Activated effector memory CD4-positive, alpha-beta T cell treated with Interleukin-2 at 50 U/mL for 16 hours (primary cell): ENCODE measurements around the gene UMODL1.
A peak's percentile ranks its signal among the peaks of the same experiment; 100 is the strongest.

Experiments used
- DNase-seq: peaks from one replicate; pipeline ENCODE4 v3.0.0-alpha.2; 2020

UMODL1 gene

DNA sequence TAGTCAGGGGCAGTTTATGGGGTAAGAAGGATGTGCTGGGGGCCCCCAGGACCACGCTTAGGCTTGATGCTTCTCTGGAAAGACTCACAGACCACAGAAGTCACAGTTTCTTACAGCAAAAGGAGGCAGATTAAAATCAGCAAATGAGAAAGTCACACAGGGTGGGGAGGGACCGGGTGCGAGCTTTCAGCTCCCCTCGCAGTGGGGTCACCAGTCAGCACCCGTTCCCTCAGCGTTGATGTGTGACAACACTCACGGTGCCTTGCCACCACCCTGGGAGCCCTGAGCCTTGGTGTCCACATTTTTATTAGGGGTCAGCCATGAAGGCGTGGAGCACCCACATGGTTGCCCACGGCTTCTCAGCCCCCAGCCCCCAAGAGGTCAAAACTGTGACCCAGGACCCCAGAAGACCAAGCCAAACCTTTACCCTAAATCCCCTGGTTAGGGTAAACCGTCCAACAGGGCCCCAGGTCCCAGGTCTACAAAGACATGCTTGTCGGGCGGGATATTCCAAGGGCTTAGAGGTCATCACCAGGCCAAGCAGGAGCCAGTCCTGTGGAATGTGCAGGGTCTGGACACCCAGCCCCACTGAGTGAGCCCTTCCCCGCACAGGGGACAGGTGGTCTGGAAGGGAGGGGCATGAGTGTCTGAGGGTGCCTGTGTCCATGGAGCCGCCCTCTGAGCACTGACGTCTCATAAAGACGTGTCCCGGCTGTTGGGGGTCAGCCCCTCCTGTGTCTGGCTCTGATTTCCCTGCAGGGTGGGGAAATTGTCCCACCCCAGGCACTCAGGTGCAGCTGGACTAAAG, 83.3 kb downstream of the UMODL1 start:
- DNase-seq: no peak

DNA sequence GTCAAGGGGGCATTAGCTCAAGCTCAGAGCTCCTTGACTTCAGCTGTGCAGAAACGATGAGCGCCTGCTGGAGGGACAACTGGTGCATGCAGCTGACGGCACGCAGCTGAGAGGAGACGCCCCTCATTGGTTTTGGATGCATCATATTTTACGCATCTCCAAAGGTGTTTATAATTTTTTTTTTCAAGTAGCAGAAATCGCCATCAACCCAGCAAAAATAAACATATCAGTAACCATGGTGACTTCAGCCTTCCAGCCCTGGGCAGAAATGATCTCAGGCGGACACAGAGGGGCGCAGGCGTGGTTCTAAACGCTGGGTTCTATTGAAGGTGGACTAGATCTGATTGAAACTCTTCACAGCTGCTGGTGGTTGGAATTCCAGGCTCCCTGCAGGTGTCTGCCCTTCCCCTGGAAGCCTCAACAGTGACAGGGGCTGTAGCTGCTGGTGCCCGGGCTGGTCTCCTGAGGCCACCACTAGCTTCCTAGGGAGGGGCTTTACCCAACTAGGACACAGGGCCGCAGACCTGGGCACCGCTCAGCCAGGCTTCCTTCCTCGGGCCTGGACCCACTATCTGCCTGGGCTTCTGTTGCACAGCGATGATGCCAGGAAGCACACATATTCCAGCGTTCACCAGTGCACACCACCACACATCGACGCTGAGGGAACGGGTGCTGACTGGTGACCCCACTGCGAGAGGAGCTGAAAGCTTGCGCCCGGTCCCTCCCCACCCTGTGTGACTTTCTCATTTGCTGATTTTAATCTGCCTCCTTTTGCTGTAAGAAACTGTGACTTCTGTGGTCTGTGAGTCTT, 84.1 kb downstream of the UMODL1 start:
- no peak for DNase-seq

DNA sequence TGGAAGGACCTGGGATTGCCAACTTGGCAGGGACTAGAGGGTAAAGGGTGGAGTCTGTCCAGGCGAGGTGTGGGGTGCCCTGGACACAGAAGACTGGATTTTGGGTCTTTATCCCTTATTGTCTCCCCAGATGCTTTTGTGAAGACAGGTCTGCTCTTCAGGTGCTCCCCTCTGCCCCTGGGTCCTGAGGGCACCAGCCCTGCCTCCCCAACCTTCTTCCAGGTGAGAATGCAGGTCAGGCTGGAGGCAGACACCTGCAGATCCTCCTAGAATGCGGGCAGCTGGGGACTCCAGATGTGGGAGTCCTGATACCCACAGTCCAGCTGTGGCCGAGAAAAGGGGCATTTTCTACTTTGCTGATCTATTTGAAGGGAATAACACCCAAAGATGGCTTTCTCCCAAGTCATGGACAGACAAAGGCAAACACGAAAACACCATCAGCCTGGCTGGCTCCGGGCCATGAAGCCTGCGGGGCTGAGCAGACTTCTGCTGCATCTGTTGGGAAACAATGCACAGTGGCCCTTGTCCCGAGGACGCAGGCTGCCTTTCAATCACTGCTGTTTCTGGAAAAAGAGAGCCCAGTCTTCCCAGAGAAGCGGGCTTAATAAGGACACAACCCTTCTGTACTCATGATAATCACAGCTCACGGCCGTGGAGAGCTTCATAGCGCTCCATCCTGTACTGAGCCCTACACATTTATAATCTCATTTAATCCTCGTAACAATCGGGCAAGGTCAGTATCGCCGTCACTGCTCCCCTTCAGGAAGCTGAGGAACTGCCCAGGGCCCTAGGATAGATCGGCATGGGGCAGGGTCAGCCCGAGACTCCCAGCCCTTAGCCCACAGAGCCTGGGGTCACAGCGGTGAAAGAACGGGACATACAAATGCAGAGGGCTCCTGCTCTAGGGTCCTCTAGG, 85.8 kb downstream of the UMODL1 start:
- no peak for DNase-seq

- no peak for DNase-seq
Measured at GRCh38 chr21:42157606-42158310, 86.6 kb downstream of the UMODL1 start.

DNA sequence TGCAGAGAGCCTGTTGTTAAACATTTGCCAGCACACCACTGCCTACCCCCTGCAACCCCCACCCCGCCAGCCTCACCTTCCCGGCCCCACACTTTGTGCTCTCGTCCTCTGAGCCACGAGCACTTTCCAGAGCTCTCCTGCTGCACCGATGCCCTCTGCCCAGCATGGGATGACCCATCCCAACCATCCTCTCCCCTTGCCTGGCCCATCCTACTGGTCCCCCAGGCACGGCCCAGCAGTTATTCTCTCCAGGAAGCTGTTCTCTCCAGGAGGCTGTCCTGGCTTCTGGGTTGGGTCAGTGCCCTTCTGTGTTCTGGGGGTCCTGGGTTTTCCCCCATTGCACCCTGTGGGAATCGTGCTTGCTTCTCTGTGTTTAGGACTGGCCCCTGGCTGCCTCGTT, 87.7 kb downstream of the UMODL1 start:
- DNase-seq: no peak

GRCh38 chr21:42159560-42160110, 88.5 kb downstream of the UMODL1 start:
- DNase-seq: no peak

- no peak for DNase-seq
Measured at GRCh38 chr21:42160111-42160721, 89.1 kb downstream of the UMODL1 start.

GRCh38 chr21:42160765-42161164, 89.6 kb downstream of the UMODL1 start:
- no peak for DNase-seq

DNA sequence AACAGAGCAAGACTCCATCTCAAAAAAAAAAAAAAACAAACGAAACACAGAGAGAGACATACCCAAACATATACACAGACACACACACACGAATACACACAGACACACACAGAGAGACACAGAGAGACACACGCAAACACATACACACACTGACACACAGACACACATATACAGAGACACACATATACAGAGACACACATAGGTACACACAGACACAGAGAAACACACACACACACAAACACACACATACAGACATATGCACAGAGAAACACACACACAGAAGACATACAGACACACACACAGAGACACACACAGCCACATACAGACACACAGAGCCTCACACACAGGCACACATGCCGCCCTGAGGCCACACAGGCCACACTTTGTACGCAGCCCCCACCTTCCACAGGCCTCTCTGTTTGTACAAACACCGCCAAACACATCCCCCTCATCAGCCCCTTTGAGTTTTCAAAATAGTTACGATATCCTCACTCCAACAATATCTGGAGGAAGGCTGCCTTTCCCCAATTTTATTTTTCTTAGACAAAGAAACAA, 90.4 kb downstream of the UMODL1 start:
- no peak for DNase-seq

- no peak for DNase-seq
Measured at GRCh38 chr21:42161956-42162681, 91.0 kb downstream of the UMODL1 start.

GRCh38 chr21:42162831-42163510, 91.9 kb downstream of the UMODL1 start:
- DNase-seq: no peak

DNA sequence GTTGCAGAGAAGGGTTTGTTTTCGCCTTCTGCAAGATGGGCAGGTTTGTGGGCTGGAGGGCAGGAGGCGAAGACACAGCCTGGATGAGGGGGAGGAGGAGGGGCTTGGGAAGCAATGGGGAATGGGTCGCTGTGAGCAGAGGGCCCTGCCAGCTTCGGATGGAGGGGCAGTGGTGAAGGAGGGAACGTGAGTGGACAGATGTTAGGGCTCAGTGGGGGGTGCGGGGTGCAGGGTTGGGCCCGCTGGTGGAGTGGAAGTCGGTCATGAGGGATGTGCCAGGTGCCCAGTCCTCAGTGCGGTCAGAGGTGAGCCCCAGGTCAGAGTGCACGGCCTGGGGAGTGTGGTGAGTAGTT, 92.4 kb downstream of the UMODL1 start:
- no peak for DNase-seq

GRCh38 chr21:42164064-42164789, 93.1 kb downstream of the UMODL1 start:
- peak; percentile 40 for DNase-seq

GRCh38 chr21:42164818-42165217, 93.7 kb downstream of the UMODL1 start:
- DNase-seq: no peak

GRCh38 chr21:42165901-42166300, 94.8 kb downstream of the UMODL1 start:
- DNase-seq: no peak

DNA sequence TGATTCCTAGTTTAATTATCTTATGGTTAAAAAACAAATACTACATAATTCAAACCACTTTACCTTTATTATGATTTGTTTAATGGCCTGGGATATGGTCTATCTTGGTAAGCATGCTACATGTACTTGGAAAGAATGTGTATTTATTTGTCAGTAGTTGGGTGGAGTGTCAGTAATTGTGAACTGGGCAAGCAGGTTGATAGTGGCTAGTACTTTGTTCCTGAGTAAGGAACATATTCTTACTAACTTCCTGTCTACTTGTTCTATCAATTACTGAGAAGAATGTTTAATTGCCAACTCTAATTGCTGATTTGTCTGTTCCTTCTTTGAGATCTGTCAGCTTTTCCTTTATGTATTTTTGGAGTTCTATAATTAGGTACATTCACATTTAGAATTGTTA, 98.6 kb downstream of the UMODL1 start:
- DNase-seq: no peak

- DNase-seq: no peak
Measured at GRCh38 chr21:42171091-42172053, 100.3 kb downstream of the UMODL1 start.
